NCI-H2227 (cell line): ENCODE results near the gene STRAP.

Source experiments
- DNase-seq: peaks from one replicate; lab custom pipeline; 2025; ENCODE audit not compliant: unreplicated experiment; lab: John Stamatoyannopoulos, UW

Gene STRAP, protein sequence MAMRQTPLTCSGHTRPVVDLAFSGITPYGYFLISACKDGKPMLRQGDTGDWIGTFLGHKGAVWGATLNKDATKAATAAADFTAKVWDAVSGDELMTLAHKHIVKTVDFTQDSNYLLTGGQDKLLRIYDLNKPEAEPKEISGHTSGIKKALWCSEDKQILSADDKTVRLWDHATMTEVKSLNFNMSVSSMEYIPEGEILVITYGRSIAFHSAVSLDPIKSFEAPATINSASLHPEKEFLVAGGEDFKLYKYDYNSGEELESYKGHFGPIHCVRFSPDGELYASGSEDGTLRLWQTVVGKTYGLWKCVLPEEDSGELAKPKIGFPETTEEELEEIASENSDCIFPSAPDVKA

DNA sequence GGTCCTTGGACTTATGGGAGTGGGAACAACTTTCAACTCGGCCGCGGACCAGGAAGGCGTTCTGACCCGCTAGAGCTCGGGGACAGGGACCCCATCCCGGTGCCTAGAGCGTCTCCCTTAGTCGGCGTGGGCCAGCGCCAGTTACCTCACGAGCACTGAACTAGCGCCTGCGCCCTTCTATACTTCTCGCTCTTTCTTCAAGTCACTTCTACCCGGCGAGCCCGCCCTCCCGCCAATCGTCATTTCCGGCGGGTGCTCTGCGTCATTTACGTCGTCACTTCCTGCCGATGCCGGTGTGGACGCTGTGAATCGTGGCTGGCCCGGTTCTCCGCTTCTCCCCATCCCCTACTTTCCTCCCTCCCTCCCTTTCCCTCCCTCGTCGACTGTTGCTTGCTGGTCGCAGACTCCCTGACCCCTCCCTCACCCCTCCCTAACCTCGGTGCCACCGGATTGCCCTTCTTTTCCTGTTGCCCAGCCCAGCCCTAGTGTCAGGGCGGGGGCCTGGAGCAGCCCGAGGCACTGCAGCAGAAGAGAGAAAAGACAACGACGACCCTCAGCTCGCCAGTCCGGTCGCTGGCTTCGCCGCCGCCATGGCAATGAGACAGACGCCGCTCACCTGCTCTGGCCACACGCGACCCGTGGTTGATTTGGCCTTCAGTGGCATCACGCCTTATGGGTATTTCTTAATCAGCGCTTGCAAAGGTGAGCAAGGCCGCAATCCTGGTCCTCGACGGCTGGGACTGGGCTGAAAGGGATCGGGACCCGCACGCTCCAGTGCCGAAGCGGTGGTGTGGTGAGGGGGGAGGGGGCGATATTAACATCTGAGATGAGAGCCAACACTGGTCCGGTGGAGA is at the start of gene STRAP:
Gene STRAP, plus strand, starts transcription at position 270 of the 854 bp plus-strand sequence. Its CDS starts 321 bp downstream, at position 591.
- DNase-seq = peak; percentile 95

DNA sequence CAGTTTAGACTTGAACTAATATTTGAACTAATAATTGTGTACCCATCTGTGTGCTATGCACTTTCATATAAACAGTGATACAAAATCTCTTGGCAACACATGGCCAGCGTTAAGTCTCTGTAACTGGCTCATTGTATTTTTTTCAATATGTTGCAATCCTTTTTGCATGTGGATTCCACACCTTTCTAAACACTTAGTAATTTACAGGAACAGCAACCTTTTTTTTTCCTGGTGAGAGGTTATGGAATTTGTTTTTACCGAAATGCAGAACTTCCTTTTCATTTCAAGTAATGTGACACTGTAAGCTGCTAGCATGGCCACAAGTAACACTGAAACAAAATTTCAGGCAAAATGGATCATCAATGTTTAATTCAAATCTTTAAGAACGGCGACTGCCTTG is 47.6 kb upstream of the STRAP start:
- no peak for DNase-seq

DNA sequence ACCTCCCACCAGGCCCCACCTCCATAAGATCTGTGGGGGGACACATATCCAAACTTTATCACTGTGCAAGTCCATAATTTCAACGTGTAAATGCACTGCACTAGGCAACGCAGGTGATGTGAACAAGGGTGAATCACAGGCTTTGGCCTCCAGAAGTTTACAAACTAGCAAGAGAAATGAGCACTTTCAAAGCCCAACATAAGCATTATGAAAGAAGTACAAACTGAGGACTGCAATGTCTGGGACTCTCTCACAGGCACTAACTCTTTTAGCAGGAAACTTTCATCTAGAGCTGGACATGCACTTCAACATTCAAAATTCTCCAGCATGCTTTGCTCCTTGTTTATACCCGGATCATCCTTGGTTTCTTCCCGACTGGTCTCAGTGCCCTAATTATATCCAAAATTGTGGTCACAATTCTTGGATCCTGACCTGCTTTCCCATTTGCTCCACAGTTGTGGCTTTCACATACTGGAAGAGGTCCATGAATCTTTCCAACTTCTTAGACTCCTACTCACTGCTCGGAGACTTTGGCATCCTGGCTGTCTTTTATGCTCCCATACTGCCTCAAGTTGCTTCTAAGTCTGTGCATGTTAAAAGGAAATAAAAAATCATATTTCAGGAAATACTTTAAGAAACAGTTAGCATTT is 44.9 kb upstream of the STRAP start:
- no peak for DNase-seq

DNA sequence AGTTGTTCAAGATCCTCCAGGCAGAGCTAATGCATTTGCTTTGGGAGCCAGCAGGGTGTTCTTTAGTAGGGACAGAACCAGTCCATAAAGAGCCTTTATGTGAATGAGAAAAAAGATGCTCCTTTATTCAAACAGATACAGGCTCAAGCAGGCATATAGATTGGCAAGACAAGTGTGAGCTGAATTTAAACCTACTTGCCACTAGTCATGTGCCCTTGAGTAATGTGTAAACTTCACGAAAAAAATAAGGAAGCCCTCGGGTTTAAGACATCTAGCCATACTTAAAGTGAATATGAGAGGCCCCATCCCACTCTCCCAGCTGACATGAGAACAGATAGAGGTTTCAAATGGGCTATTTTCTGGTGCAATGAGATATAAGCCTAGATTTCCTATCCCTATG is 43.1 kb upstream of the STRAP start:
- DNase-seq = no peak

DNA sequence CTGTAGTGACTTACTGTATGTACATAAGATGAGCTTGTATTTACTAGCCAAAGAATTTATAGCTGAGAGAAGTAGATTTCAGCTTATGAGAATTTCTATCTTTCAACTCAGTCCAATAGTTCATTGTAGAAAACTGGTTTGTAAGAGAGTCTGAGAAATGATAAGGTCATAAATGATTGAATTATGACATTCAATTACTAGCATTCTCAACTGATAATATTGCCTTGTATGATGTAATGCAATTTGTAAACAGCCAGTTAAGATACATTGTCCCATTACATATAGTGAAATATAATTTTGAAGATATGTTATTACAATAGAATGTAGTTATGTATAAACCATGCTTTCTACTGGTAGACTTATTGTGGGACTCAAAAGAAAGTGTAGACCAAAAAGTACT is 42.5 kb upstream of the STRAP start:
- no peak for DNase-seq

DNA sequence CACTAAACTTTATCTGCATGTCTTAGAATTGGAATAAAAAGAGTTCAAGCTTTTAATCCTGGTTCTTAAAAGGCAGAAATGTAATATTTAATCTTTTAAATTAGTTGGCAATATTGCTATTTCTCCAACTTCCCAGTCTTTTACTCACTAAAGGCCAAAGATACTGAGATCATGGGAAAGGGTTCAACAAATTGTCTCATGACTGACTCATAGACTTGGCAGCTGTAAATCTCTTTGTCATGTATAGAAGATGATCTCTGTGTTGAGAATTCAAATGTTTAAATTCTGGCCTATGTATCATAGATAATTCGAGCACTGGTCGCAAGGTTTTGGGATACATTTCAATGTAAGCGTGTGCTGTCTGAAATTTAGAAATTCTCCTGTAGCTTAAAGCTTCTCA is 40.1 kb upstream of the STRAP start:
- no peak for DNase-seq

DNA sequence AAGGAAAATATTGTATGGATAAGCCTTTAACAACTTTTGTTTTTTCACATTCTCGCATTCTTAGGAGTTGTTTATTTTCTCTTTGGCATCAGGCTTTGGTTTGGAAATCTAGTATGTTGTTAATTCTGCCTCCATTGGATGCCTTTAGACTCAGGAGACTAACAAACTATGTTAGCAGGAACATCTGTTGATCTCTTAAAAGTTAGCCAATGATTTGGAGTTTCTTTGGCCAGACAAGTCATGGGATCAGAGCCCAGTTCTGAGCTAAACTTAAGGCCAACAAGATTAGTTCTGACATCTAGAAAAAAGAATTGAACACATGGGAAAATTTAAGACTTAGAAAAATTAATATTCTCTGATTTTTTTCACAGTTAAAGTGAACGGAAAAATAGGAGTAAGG is 35.3 kb upstream of the STRAP start:
- DNase-seq = no peak

DNA sequence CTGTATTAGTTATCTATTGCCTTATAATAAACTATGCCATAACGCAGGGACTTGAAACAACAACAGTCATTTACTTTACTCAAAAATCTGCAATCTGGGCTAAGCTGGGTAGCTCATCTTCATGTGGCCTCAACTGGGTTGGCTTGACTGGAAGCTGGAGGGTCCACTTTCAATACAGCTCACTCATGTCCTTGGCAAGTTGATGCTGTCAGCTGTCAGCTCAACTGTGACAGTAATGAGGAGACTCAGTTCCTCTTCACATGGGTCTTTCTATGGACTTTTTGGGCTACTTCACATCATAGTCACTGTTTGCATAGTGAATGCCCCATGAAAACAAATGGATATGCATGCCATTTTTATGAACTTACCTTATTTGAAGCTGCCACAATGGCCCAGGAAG is 33.6 kb upstream of the STRAP start:
- no peak for DNase-seq

DNA sequence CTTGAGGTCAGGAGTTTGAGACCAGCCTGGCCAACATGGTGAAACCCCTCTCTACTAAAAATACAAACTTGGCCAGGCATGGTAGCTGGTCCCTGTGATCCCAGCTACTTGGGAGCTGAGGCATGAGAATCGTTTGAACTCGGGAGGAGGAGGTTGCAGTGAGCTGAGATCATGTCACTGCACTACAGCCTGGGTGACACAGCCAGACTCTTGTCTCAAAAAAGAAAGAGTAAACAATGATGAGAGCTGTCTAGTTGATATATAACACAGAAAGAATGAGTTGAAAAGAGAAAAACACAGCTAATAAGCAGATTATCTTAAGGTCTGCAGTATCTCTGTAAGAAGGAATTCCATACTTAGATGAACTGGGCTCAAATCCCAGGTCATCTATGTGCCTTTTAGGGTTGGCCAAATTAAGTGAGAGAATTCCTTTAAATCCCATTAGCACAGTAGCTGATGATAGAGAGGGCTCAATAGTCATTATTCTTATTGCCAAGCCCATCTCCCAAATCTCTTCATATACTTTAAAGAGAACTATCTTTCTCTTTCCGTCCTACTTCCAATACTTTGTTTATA is 31.1 kb upstream of the STRAP start:
- DNase-seq = no peak

DNA sequence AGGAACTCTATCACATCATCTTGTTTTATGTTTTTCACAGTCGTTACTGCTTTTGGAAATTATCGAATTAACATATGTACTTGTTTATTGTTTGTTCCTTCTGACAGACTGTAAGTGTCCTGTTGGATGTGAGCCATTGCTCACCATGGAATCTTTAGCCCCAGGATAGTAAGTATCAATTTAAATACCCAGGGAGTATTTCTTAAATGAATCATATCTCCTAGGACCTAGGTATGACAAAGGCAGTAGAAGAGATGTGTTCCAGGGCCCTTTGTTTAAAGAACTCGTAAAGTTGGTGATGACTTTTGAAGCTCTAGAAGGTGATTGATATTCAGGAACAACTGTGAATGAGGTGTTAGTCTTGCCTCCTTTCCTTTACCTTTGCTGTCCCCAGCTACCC is 30.3 kb upstream of the STRAP start:
- DNase-seq = no peak

DNA sequence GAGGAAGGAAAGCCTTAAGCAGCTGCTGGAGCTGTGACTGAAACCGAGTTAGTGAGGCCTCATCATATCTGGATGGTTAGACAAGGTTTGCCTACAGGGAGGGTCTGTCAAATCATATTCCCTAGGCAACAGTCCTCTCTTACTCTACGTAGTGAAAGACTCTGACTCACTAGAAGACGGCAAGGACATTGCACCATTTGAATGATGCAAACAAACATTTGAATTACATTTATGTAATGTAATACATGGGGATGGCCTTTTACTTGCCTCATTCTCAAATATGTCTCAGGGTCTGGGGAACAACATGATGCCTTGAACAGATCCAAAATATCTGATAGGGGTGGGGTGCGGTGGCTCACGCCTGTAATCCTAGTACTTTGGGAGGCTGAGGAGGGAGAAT is 29.8 kb upstream of the STRAP start:
- DNase-seq = no peak

DNA sequence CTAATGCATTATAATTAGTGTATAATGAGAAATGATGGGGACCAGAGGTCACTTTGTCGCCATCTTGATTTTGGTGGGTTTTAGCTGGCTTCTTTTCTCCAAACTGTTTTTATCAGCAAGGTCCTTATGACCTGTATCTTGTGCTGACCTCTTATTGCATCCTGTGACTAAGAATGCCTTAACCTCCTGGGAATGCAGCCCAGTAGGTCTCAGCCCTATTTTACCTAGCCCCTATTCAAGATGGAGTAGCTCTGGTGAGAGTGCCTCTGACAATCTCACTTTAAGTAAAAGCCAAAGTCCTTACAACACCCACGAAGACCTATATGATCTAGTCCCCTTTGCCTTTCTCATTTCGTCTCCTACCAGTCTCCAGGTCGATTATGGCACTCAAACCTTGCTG is 28.3 kb upstream of the STRAP start:
- DNase-seq = no peak

DNA sequence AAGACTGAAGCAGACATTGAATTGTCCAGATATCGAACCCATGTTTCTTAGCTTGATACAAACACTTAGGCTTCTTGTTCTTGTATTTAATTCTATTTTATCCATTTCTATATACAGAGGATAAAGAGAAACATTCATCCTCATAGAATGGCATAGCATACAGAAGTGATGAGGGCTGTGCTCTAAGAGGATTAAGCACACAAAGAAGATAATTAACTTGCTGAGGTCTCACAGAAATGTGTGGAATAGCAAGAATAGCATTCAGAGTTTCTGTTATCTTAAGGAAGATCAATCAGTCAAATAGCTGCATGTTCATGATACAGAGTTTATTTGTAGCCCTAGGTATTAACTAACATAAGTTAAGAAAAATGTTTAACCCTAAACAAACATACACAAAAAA is 27.3 kb upstream of the STRAP start:
- DNase-seq = no peak

DNA sequence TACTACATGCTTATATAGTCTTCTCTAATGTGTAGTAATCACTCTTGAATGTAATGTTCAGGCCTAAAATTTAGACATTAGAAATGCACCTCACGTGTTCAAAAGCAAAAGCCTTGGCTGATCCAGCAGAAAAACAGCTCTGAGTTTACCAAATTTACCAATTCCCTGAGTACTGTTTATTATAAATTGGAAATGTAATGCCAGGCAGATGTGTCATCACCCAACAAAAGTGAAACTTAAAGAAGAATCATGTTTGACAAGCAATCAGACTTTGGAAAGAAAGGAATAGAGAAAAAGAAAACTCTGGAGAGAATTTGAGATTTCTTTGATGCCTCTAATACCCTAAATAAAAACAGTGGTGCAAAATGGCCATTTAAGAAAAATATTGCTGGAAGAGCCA is 26.5 kb upstream of the STRAP start:
- no peak for DNase-seq

DNA sequence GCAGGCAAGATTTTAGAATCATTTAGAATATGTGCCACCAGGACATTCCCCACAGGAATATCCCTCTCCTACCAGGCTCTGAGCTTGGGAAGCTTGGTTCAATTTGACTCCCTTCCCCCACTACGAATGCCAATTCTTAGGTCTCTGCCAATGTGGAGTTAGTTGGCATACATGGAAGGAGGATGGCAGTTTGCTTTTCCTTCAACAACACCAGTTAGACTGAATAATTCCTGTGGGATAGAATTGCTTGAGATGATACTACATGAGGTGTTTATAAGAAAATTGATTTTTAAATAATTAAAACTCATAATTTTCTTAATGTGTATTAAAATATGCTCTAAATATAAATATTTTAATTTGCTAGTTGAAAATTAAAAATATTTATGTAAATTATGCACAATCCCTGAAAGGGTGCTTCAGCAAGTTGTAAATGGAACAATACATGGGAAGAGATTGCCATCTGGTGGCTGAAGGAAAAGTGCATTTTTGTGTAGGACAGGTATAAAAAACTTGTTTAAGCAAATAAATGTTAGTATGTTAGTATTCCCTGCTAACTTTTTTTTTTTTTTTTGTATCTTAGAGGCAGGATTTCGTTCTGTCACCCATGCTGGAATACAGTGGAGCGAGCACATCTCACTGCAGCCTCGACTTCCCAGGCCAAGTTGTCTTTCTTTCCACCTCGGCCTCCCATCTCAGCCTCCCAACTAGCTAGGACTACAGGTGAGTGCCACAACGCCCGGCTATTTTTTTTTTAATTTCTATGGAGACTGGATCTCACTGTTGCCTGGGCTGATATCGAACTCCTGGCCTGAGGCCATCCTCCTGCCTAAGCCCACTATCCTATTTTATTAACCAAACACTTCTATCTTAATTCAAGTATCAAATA is 25.8 kb upstream of the STRAP start:
- peak; percentile 63 for DNase-seq

DNA sequence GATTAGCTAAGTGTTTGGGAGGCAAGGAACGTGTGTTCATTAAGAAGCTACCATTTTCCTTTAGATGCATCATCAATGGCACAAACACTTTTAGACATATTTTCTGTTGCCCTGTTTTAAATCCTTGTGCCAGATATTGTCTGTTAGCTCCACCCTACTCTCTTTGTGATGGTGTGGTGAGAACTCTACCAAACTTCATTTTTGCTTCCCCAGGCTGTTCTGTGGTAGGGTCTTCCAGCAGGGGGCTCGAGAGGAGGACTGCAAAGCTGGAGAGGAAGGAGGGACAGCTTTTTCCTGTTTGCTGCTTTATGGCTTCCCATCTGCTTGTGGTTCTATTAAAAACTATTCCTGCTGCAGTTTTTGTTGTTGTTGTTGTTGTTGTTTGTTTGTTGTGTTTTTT is 23.8 kb upstream of the STRAP start:
- DNase-seq = no peak

DNA sequence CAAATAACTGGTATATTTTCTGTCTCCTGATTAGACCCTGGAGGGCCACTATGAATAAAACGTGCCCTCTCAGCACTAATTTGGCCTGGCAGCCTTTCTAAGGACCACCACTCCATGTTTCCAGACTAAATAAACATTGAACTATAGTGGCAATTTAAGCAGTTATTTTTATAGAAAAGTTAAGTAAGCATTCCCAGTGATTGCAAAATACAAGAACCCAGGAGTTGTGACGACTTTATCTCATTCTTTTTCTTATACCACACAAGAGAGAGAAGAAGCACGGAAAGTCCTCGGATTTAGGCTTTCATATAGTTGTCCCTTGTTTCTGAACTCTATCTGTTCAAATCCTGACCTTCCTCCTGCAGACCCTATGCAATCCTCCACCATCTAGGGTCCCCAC is 23.1 kb upstream of the STRAP start:
- DNase-seq = no peak

DNA sequence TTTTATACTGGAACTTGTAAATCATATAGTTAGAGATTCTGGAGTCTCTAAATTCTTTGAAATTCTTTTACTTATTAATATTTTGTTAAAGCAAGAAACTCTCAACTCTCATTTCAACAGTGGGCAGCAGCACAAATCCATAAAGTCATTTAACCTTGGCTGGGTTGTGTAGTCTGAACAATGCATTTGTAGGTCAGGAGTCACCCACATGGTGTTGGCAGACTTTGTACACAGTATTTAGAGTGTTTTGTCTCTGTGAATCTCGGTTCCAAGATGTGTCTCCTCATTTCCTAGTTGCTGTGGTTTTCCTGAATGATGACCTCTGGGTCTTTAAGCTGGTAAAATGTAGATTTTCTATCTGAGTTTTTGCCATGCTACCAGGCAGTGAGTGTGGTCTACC is 20.8 kb upstream of the STRAP start:
- DNase-seq = no peak

DNA sequence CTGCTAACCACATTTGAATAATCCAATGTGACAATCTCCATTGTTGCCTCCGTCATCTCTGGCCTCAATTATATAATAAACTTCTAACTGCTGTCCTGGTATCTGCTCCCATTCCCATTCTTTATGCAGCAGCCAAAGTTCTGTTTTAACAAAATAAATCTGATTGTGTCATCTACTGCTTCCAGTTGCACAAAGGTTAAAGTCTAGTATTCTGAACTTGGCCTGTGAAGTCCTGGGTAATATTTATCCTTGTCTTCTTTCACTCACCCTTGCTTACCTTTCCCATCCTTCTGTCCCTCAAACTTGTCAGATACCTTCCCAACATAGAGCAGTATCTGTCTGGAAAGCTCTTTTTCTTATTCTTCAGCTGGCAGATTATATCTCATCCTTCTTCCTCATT is 19.3 kb upstream of the STRAP start:
- DNase-seq = no peak

DNA sequence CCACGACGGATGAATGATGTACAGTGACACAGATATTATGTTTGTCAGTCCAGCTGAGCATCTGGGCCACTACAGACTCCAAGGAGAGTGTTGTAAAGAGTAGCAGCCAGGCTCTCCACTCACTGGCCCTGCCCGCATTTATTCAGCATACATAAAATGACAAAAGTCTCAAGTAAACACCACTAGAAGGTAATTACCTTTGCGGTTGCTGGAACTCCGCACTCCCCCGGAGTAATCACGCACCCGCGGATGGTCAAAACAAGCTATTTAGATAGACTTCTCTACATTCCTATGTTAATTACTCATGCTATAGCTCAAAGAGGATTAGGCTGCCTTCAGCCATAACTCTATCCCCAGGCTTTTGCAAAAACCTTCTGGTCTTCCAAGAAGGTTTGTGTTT is 18.8 kb upstream of the STRAP start:
- DNase-seq = no peak

DNA sequence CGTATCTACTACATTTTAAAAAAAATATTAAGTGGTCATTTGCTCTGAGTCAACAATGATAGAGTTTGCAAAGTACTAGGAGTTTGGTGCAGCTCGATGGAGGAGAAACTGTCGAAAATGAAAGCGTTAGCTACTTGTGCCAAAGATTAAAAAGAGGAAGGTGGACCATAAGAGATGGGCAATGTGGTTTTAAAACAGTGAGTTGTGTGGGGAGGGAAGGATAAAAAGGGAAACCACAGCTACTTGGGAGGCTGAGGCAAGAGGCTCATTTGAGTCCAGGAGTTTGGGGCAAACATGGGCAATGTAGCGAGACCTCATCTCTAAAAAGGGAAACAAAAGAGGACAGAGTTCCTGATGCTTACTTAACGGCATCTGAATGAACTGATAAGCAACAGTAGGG is 18.2 kb upstream of the STRAP start:
- no peak for DNase-seq
